Ishikawa (cell line): ENCODE data around the gene MZT2B.

ENCODE experiments used
- CEBPB ChIP-seq: IDR thresholded peaks from 2 replicates; pipeline ENCODE4 v1.6.1; 2012
- CREB1 ChIP-seq: IDR thresholded peaks from 2 replicates; pipeline ENCODE4 v1.6.1; 2012; ENCODE audit warnings: low read depth
- EGR1 ChIP-seq: IDR thresholded peaks from 2 replicates; pipeline ENCODE4 v1.6.1; 2012
- EP300 ChIP-seq: IDR thresholded peaks from 2 replicates; pipeline ENCODE4 v1.6.1; 2012; ENCODE audit warnings: borderline replicate concordance
- FOXM1 ChIP-seq: IDR thresholded peaks from 2 replicates; pipeline ENCODE4 v1.6.1; 2012; ENCODE audit warnings: low read depth, borderline replicate concordance
- NFIC ChIP-seq: IDR thresholded peaks from 2 replicates; pipeline ENCODE4 v1.6.1; 2012
- TAF1 ChIP-seq: IDR thresholded peaks from 2 replicates; pipeline ENCODE4 v1.6.1; 2012; ENCODE audit warnings: low read depth, mild to moderate bottlenecking
- YY1 ChIP-seq: IDR thresholded peaks from 2 replicates; pipeline ENCODE4 v1.6.1; 2012; ENCODE audit warnings: low read depth
- ZBTB7A ChIP-seq: IDR thresholded peaks from 2 replicates; pipeline ENCODE4 v1.6.1; 2012; ENCODE audit warnings: low read depth
- TF ChIP-seq, protein P1 (sequence below): IDR thresholded peaks from 2 replicates; pipeline ENCODE4 v1.6.1; 2012
- TF ChIP-seq, protein P2 (sequence below): IDR thresholded peaks from 2 replicates; pipeline ENCODE4 v1.6.1; 2012; ENCODE audit warnings: low read depth, mild to moderate bottlenecking
- TF ChIP-seq, protein P3 (sequence below): IDR thresholded peaks from 2 replicates; pipeline ENCODE4 v1.6.1; 2012

DNA sequence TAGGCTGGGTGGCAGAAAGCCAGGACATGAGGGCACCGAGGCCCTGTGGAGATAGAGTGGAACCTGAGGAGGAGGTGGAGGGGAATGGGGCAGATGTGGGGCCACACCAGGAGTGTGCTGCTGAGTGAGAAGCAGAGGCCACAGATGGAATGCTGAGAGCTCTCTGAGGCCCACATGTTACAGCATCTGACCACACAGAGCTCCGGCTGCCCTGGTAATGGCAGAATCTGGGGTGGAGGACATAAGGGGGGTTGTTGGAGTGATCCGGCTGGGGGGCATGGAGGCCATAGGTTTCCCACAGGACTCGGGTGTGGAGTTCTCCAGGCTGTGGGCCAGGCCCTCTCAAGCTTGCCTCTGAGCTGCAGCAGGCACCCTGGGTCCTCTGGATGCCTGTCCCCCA, 3.8 kb downstream of the MZT2B start:
- TF ChIP-seq, protein P1, sequence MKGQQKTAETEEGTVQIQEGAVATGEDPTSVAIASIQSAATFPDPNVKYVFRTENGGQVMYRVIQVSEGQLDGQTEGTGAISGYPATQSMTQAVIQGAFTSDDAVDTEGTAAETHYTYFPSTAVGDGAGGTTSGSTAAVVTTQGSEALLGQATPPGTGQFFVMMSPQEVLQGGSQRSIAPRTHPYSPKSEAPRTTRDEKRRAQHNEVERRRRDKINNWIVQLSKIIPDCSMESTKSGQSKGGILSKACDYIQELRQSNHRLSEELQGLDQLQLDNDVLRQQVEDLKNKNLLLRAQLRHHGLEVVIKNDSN, result no peak
- TF ChIP-seq TAF1 (no peak), NFIC (no peak), EGR1 (no peak), EP300 (no peak), CREB1 (no peak), ZBTB7A (no peak), CEBPB (no peak), FOXM1 (no peak), YY1 (no peak)
- TF ChIP-seq, protein P2, sequence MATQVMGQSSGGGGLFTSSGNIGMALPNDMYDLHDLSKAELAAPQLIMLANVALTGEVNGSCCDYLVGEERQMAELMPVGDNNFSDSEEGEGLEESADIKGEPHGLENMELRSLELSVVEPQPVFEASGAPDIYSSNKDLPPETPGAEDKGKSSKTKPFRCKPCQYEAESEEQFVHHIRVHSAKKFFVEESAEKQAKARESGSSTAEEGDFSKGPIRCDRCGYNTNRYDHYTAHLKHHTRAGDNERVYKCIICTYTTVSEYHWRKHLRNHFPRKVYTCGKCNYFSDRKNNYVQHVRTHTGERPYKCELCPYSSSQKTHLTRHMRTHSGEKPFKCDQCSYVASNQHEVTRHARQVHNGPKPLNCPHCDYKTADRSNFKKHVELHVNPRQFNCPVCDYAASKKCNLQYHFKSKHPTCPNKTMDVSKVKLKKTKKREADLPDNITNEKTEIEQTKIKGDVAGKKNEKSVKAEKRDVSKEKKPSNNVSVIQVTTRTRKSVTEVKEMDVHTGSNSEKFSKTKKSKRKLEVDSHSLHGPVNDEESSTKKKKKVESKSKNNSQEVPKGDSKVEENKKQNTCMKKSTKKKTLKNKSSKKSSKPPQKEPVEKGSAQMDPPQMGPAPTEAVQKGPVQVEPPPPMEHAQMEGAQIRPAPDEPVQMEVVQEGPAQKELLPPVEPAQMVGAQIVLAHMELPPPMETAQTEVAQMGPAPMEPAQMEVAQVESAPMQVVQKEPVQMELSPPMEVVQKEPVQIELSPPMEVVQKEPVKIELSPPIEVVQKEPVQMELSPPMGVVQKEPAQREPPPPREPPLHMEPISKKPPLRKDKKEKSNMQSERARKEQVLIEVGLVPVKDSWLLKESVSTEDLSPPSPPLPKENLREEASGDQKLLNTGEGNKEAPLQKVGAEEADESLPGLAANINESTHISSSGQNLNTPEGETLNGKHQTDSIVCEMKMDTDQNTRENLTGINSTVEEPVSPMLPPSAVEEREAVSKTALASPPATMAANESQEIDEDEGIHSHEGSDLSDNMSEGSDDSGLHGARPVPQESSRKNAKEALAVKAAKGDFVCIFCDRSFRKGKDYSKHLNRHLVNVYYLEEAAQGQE, result no peak
- TF ChIP-seq, protein P3, sequence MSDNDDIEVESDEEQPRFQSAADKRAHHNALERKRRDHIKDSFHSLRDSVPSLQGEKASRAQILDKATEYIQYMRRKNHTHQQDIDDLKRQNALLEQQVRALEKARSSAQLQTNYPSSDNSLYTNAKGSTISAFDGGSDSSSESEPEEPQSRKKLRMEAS, result no peak
